Astrocyte (in vitro differentiated cells and primary cell): ENCODE results near the gene ATP8A1.

ENCODE experiments used
- EZH2 ChIP-seq: IDR thresholded peaks from 2 replicates; pipeline ENCODE4 v1.6.1; 2012; ENCODE audit warnings: mild to moderate bottlenecking, low read length, inconsistent platforms; ENCODE audit not compliant: insufficient read depth
- TF ChIP-seq, protein P1 (sequence below): IDR thresholded peaks from 2 replicates; pipeline ENCODE4 v1.5.1; 2011; ENCODE audit warnings: low read depth, mild to moderate bottlenecking, inconsistent platforms, low read length, moderate library complexity; ENCODE audit not compliant: insufficient read depth

DNA sequence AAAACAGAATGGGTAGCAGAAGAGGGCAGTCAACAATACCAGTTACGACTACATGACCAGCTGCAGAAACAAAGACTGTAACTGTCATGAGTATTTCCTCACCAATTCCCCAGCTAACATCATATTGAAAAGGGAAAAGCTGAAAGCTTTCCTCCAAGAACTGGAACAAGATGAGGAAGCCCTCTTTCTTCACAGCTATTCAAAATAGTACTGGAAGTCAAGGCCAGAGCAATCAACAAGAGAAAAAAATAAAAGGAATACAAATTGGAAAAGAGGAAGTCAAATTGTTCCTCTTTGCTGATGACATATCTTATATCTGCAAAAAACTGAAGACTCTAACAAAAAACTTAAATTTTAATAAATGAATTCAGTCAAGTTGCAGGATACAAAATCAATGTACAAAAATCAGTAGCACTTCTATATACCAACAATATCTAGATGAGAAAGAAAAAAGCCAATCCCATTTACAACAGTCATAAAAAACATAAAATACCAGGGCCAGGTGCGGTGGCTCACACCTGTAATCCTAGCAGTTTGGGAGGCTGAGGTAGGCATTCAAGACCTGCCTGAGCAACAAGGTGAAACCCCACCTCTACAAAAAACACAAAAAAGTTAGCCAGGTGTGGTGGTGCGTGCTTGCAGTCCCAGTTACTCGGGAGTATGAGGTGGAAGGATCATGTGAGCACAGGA, 125.4 kb downstream of the ATP8A1 start:
- TF ChIP-seq EZH2, result no peak
- TF ChIP-seq, protein P1, sequence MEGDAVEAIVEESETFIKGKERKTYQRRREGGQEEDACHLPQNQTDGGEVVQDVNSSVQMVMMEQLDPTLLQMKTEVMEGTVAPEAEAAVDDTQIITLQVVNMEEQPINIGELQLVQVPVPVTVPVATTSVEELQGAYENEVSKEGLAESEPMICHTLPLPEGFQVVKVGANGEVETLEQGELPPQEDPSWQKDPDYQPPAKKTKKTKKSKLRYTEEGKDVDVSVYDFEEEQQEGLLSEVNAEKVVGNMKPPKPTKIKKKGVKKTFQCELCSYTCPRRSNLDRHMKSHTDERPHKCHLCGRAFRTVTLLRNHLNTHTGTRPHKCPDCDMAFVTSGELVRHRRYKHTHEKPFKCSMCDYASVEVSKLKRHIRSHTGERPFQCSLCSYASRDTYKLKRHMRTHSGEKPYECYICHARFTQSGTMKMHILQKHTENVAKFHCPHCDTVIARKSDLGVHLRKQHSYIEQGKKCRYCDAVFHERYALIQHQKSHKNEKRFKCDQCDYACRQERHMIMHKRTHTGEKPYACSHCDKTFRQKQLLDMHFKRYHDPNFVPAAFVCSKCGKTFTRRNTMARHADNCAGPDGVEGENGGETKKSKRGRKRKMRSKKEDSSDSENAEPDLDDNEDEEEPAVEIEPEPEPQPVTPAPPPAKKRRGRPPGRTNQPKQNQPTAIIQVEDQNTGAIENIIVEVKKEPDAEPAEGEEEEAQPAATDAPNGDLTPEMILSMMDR, result no peak
